CD4-positive, alpha-beta T cell treated with Interleukin-6 at 100 ng/mL for 8 hours (primary cell): ENCODE results near the gene NOL6.
A peak's percentile ranks its signal among the peaks of the same experiment; 100 is the strongest.
"Not testable (repeated sequence)": the region's sequence is repeated elsewhere in the genome, so short reads cannot be mapped to it uniquely, and the experiment has no call there.

Source experiments
- DNase-seq: peaks from one replicate; pipeline ENCODE4 v3.0.0-alpha.2; 2020; ENCODE audit warnings: mixed read lengths, low spot score

NOL6 gene

GRCh38 chr9:33434317-33435105 lies 39.2 kb downstream of the NOL6 start:
- no peak for DNase-seq

GRCh38 chr9:33433871-33434270 lies 39.9 kb downstream of the NOL6 start:
- no peak for DNase-seq

GRCh38 chr9:33431420-33431819 lies 42.3 kb downstream of the NOL6 start:
- DNase-seq, result no peak

- no peak for DNase-seq
These were observed 42.8 kb downstream of the NOL6 start for GRCh38 chr9:33430942-33431341.

- no peak for DNase-seq
These were observed 44.3 kb downstream of the NOL6 start for GRCh38 chr9:33429256-33429985.

GRCh38 chr9:33426843-33427293 lies 46.9 kb downstream of the NOL6 start:
- DNase-seq, result peak; percentile 31

- no peak for DNase-seq
These were observed 48.6 kb downstream of the NOL6 start for GRCh38 chr9:33425128-33425533.

GRCh38 chr9:33424492-33424891 lies 49.2 kb downstream of the NOL6 start:
- DNase-seq, result not testable (repeated sequence)

GRCh38 chr9:33424043-33424442 lies 49.7 kb downstream of the NOL6 start:
- not testable (repeated sequence) for DNase-seq

GRCh38 chr9:33419708-33420303 lies 53.9 kb downstream of the NOL6 start:
- DNase-seq, result no peak

GRCh38 chr9:33418090-33418489 lies 55.6 kb downstream of the NOL6 start:
- DNase-seq, result no peak

GRCh38 chr9:33416996-33417395 lies 56.7 kb downstream of the NOL6 start:
- peak; percentile 65 for DNase-seq

GRCh38 chr9:33415501-33416038 lies 58.2 kb downstream of the NOL6 start:
- peak; percentile 93 for DNase-seq

GRCh38 chr9:33414889-33415500 lies 58.7 kb downstream of the NOL6 start:
- no peak for DNase-seq

GRCh38 chr9:33414268-33414667 lies 59.5 kb downstream of the NOL6 start:
- no peak for DNase-seq
